PC-3 (cell line): ENCODE results near the gene DGKI.

Source experiments
- CTCF ChIP-seq: fragments of 300-600 bp; sonication (generic); conservative IDR thresholded peaks from 2 replicates; pipeline ENCODE4 v1.5.1; 2017; ENCODE audit warnings: antibody characterized with exemption, low read depth, mild to moderate bottlenecking, low read length
- EZH2 ChIP-seq: fragments of 300-600 bp; sonication (generic); IDR thresholded peaks from one replicate; pipeline ENCODE4 v1.6.1; 2017; ENCODE audit warnings: antibody characterized with exemption, mild to moderate bottlenecking, low read length; ENCODE audit not compliant: unreplicated experiment
- EZH2phosphoT487 ChIP-seq: fragments of 300-600 bp; sonication (generic); IDR thresholded peaks from 2 replicates; pipeline ENCODE4 v1.6.1; 2018; ENCODE audit warnings: mild to moderate bottlenecking, antibody characterized with exemption, low read length, borderline replicate concordance

GRCh38 chr7:137850972-137851945 is 4.5 kb upstream of the DGKI start:
- no peak for TF ChIP-seq CTCF
- no peak for TF ChIP-seq EZH2
- TF ChIP-seq EZH2phosphoT487 = no peak
